ENCODE data around the gene HECW1.
A peak's percentile ranks its signal among the peaks of the same experiment; 100 is the strongest.

GRCh38 chr7:43108255-43109011, 4.0 kb upstream of the HECW1 start:
- TF ChIP-seq, protein P1, sequence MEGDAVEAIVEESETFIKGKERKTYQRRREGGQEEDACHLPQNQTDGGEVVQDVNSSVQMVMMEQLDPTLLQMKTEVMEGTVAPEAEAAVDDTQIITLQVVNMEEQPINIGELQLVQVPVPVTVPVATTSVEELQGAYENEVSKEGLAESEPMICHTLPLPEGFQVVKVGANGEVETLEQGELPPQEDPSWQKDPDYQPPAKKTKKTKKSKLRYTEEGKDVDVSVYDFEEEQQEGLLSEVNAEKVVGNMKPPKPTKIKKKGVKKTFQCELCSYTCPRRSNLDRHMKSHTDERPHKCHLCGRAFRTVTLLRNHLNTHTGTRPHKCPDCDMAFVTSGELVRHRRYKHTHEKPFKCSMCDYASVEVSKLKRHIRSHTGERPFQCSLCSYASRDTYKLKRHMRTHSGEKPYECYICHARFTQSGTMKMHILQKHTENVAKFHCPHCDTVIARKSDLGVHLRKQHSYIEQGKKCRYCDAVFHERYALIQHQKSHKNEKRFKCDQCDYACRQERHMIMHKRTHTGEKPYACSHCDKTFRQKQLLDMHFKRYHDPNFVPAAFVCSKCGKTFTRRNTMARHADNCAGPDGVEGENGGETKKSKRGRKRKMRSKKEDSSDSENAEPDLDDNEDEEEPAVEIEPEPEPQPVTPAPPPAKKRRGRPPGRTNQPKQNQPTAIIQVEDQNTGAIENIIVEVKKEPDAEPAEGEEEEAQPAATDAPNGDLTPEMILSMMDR (IDR thresholded peaks at IDR 0.05), result peak; percentile 79
- no peak for TF ChIP-seq EZH2 (IDR thresholded peaks at IDR 0.05; ENCODE audit: borderline replicate concordance, insufficient read depth, low read depth, low read length, poor library complexity, severe bottlenecking)

All from B cell (primary cell).